ENCODE data around the gene FBRSL1. TPM values are rescaled to one million over a fixed set of nuclear protein-coding genes. Genes with fewer than 3 reads are reported as not detected.
A peak's percentile ranks its signal among the peaks of the same experiment; 100 is the strongest.

The FBRSL1 gene
- total RNA-seq, 4 donors from 2014 or later, result 13.8 to 31.5 (median 16.1) TPM

DNA sequence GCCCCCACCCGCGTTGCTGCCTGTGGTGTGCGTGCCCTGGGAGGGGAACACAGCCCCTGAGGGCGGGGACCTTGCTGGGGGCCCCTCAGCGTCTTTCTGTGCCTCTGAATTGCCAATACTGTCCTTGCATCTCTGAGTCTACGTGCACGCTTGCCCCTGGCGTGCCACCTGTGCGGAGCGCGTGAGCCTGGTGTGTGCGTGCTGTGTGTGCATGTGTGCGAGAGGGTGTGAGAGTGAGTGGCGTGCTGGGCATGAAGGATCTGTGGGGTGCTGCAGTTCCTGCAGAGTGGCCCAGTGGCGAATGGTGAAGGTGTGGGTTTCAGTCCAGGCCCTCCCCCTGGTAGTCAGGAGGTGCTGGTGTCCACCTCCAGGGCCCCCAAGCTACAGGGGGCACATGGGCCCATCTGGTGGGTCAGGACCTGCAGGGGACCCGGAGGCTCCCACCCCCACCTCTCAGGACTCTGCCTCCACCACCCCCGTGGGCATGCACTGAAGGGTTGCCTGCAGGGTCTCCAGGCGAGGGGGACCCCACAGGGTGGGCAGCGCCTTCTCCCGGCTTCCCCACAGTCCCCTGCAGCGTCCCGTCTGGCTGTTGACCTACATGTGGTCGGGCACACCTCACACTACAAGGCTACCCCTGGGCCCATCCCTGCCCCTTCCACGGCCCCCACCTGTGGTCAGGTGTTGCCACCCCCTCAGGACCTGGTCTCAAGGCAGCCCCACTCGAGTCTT lies 21.0 kb downstream of the FBRSL1 start:
- Histone ChIP-seq H3K27me3 (no peaks in the 10 kb centered on the region), H3K4me1 (peaks cover 0 to 76% (median 36%) of the 10 kb centered on the region in 4 donors), H3K27ac (peak overlapping the region in 3 of 4 donors; percentile 42 to 85 (median 79)), H3K4me3 (no peak overlapping the region), H3K36me3 (peaks cover 0 to 49% (median 0%) of the 10 kb centered on the region in 3 donors), H3K9me3 (peaks cover 0 to 2% (median 0%) of the 10 kb centered on the region in 4 donors)
- DNase-seq (ENCODE audit: low spot score in 2 of 2), result no peak
- TF ChIP-seq EP300 (IDR thresholded peaks at IDR 0.05), result no peak
- TF ChIP-seq, protein P1, sequence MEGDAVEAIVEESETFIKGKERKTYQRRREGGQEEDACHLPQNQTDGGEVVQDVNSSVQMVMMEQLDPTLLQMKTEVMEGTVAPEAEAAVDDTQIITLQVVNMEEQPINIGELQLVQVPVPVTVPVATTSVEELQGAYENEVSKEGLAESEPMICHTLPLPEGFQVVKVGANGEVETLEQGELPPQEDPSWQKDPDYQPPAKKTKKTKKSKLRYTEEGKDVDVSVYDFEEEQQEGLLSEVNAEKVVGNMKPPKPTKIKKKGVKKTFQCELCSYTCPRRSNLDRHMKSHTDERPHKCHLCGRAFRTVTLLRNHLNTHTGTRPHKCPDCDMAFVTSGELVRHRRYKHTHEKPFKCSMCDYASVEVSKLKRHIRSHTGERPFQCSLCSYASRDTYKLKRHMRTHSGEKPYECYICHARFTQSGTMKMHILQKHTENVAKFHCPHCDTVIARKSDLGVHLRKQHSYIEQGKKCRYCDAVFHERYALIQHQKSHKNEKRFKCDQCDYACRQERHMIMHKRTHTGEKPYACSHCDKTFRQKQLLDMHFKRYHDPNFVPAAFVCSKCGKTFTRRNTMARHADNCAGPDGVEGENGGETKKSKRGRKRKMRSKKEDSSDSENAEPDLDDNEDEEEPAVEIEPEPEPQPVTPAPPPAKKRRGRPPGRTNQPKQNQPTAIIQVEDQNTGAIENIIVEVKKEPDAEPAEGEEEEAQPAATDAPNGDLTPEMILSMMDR (IDR thresholded peaks at IDR 0.05), result no peak
- TF ChIP-seq POLR2A (IDR thresholded peaks at IDR 0.05), result no peak
- 85 to 88% methylated on average over 16 to 22 of the region's 25 CpGs for WGBS, 2 donors

DNA sequence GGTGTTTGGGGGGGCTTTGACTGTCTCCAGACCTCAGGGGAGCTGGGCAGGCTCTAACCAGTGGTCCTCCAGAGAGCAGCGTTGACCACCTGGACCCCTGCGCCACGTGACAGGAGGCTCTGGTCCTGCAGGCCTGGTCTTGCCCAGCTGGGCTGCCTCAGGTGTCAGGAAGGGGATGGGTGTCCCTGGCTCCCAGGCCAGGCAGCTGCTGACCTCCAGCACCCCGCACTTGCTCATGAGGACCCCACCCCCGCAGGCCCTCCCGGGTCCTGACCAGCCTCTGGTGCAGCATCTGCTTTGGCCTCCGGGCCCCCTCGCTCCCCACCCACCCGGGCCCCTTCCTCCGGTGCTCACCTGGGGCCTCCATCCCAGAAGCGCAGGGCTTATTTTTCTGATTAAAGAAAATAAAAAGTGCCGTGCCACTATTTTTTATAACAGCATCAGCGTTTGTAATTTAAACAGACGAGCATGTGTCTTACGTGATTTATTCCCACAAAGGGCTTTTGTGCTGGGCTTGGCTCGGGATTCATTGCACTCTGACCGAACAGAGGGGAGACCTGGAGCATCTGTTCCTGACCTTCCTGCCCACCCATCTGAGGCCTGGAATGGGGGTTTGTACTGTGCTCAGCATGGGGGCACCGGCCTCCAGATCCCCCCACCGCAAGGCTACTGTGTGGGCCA lies 21.7 kb downstream of the FBRSL1 start:
- Histone ChIP-seq H3K36me3 (peaks cover 0 to 56% (median 0%) of the 10 kb centered on the region in 3 donors), H3K27ac (peak overlapping the region; percentile 6 to 85 (median 60)), H3K4me3 (no peak overlapping the region), H3K9me3 (peaks cover 0 to 5% (median 0%) of the 10 kb centered on the region in 4 donors), H3K27me3 (no peaks in the 10 kb centered on the region), H3K4me1 (peaks cover 0 to 69% (median 29%) of the 10 kb centered on the region in 4 donors)
- 40 to 41% methylated on average over 15 to 16 of the region's 19 CpGs for WGBS, 2 donors
- no peak for DNase-seq (ENCODE audit: low spot score in 2 of 2)
- TF ChIP-seq, protein P1 (IDR thresholded peaks at IDR 0.05), result no peak
- TF ChIP-seq EP300 (IDR thresholded peaks at IDR 0.05), result no peak
- TF ChIP-seq POLR2A (IDR thresholded peaks at IDR 0.05), result no peak

DNA sequence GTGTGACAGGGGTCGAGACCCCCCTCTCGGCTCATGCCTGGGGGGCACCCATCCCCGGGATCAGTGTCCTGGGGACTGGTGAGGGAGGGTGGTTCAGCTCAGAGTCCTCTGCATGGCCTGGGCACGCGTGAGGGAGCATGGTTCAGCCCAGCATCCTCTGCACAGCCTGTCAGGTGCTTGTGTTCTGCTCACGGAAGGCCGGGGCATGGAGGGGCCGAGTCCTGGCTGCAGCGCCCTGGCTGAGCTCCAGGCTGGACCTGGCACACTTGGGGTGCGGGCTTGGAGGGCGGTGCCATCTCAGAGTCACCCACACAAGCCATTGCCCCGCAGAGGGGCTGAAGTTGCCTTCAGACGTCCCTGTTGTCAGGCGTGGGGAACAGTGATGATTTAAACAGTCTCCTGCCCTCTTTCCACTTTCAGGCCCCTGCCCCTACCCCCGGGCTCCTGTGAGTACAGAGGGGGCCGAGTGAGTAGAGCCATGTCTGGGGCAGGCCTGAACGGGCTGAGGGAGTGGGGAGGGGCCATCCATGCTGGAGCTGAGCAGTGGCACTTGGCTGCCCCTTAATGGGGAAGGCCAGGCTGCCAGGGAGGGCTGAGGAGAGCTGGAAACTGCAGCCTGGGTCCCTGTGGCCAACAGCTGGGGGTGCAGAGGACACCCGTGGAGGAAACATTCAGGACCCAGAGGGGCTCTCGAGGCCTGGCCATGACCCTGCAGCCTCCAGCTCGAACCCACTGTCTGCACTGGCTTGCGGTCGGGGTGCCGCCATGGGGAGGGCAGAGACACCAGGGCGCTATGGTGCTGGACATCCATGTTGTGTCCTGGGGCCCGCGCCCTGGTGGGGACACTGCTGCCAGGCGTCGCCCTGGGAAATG lies 22.5 kb downstream of the FBRSL1 start:
- peaks cover 0 to 5% (median 0%) of the 10 kb centered on the region in 4 donors for H3K9me3 ChIP-seq
- TF ChIP-seq POLR2A (IDR thresholded peaks at IDR 0.05), result no peak
- TF ChIP-seq, protein P1 (IDR thresholded peaks at IDR 0.05), result no peak
- no peak for TF ChIP-seq EP300 (IDR thresholded peaks at IDR 0.05)
- no peaks in the 10 kb centered on the region for H3K27me3 ChIP-seq
- H3K27ac ChIP-seq, result peak overlapping the region; percentile 6 to 85 (median 60)
- DNase-seq (ENCODE audit: low spot score in 2 of 2), result no peak
- H3K36me3 ChIP-seq, result peaks cover 0 to 62% (median 0%) of the 10 kb centered on the region in 3 donors
- 57% methylated on average over 14 to 24 of the region's 28 CpGs for WGBS, 2 donors
- peaks cover 0 to 61% (median 22%) of the 10 kb centered on the region in 4 donors for H3K4me1 ChIP-seq
- H3K4me3 ChIP-seq, result no peak overlapping the region

DNA sequence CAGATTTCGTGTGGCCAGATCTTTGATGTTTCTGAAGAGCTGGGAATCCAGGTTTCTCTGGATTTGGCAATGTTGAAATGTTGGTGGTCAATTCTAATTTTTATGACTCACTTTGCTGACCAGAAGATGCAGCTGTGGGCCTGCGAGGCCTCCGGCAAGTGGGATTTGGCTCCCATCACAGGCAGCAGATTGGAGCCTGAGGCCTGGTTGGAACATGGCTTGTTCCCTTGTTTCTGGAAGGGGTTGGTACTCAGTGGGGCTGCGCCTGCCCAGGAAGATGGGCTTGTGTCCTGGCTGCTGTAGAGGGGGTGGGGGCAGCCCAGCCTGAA lies 23.1 kb downstream of the FBRSL1 start:
- Histone ChIP-seq H3K4me3 (no peak overlapping the region), H3K4me1 (peaks cover 0 to 59% (median 22%) of the 10 kb centered on the region in 4 donors), H3K36me3 (peaks cover 0 to 67% (median 0%) of the 10 kb centered on the region in 3 donors), H3K9me3 (peaks cover 0 to 5% (median 0%) of the 10 kb centered on the region in 4 donors), H3K27ac (peak overlapping the region in 3 of 4 donors; percentile 6 to 85 (median 79)), H3K27me3 (no peaks in the 10 kb centered on the region)
- TF ChIP-seq, protein P1 (IDR thresholded peaks at IDR 0.05), result no peak
- no peak for TF ChIP-seq EP300 (IDR thresholded peaks at IDR 0.05)
- TF ChIP-seq POLR2A (IDR thresholded peaks at IDR 0.05), result no peak
- 57 to 58% methylated on average over 4 of the region's 4 CpGs for WGBS, 2 donors
- no peak for DNase-seq (ENCODE audit: low spot score in 2 of 2)
